MM.1S (cell line): ENCODE results near the gene ACAP2.

ENCODE experiments used
- DNase-seq: peaks from one replicate; pipeline ENCODE4 v3.0.0-alpha.2; 2015
- H2AFZ ChIP-seq: fragments of 300-600 bp; sonication (generic); 2 replicates; pipeline ENCODE4 v1.6.0; 2016; ENCODE audit warnings: antibody characterized with exemption, low read length
- H3F3A ChIP-seq: fragments of 300-600 bp; sonication (generic); 2 replicates; pipeline ENCODE4 v1.6.1; 2016; ENCODE audit warnings: mild to moderate bottlenecking, antibody characterized with exemption, low read length, moderate library complexity, mixed read lengths; ENCODE audit not compliant: insufficient read depth
- H3K27ac ChIP-seq: fragments of 300-600 bp; sonication (generic); 2 replicates; pipeline ENCODE4 v1.5.1; 2016; ENCODE audit warnings: mild to moderate bottlenecking, low read length
- H3K27me3 ChIP-seq: fragments of 300-600 bp; sonication (generic); replicated peaks from 2 replicates; pipeline ENCODE4 v1.6.0; 2016; ENCODE audit warnings: low read length; ENCODE audit not compliant: insufficient read depth
- H3K36me3 ChIP-seq: fragments of 300-600 bp; sonication (generic); replicated peaks from 2 replicates; pipeline ENCODE4 v1.6.1; 2016; ENCODE audit warnings: mild to moderate bottlenecking, low read length, mixed read lengths; ENCODE audit not compliant: insufficient read depth
- H3K4me1 ChIP-seq: fragments of 300-600 bp; sonication (generic); 2 replicates; pipeline ENCODE4 v1.6.1; 2016; ENCODE audit warnings: low read length, mixed read lengths
- H3K4me2 ChIP-seq: fragments of 300-600 bp; sonication (generic); 2 replicates; pipeline ENCODE4 v1.6.0; 2016; ENCODE audit warnings: low read depth, low read length
- H3K4me3 ChIP-seq: fragments of 300-600 bp; sonication (generic); 2 replicates; pipeline ENCODE4 v1.5.1; 2016; ENCODE audit warnings: low read length, mixed read lengths
- H3K79me2 ChIP-seq: fragments of 300-600 bp; sonication (generic); 2 replicates; pipeline ENCODE4 v1.6.1; 2016; ENCODE audit warnings: mixed run types, low read length, mixed read lengths
- H3K9ac ChIP-seq: fragments of 300-600 bp; sonication (generic); 2 replicates; pipeline ENCODE4 v1.6.1; 2016; ENCODE audit warnings: low read length, mixed read lengths
- H3K9me2 ChIP-seq: fragments of 300-600 bp; sonication (generic); replicated peaks from 2 replicates; pipeline ENCODE4 v1.6.1; 2016; ENCODE audit warnings: mild to moderate bottlenecking, low read length, mixed read lengths; ENCODE audit not compliant: insufficient read depth
- H3K9me3 ChIP-seq: fragments of 300-600 bp; sonication (generic); replicated peaks from 2 replicates; pipeline ENCODE4 v1.6.1; 2016; ENCODE audit warnings: mild to moderate bottlenecking, low read length, mixed read lengths; ENCODE audit not compliant: insufficient read depth
- H4K20me1 ChIP-seq: fragments of 300-600 bp; sonication (generic); 2 replicates; pipeline ENCODE4 v1.6.1; 2016; ENCODE audit warnings: mild to moderate bottlenecking, low read length, moderate library complexity, mixed read lengths; ENCODE audit not compliant: insufficient read depth
- EZH2 ChIP-seq: fragments of 300-600 bp; sonication (generic); optimal IDR thresholded peaks from 2 replicates; pipeline ENCODE3; 2017; ENCODE audit warnings: low read depth, mild to moderate bottlenecking, antibody characterized with exemption, low read length, mixed read lengths
- EZH2phosphoT487 ChIP-seq: fragments of 300-600 bp; sonication (generic); IDR thresholded peaks from 2 replicates; pipeline ENCODE4 v1.6.1; 2018; ENCODE audit warnings: antibody characterized with exemption, low read length
- TF ChIP-seq, protein P1 (sequence below): fragments of 300-600 bp; sonication (generic); IDR thresholded peaks from 2 replicates; pipeline ENCODE4 v1.5.1; 2016; ENCODE audit warnings: antibody characterized with exemption, low read length, mixed read lengths

ACAP2 gene

DNA sequence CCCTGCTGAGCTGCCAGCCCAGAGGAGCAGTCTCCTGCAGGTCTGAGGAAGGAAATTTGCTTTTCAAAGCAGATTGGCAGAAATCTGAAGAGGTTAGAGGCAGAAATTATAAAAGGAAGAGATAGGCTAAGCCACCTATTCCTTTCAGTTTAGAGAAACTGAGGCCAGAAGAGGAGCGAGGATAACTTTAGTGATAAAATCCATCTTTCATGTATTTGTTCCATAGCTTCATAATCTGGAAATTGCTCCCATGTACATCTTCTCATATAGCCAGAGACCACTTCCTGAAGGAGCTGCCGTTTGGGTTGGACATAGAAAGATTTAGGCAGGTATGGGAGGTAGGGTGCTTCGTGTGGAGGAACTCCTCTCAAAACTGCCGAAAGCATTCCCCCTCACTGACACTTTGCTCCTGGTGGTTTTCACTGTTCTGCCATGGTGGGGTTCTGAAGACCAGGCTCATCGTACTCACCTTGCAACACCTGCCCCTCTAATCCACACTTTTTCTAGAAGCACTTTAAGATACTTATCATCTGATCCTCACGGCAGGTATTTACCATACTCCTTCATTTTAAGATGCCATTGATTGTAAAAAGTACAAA is 670 bp upstream of the ACAP2 start:
- Histone ChIP-seq H3K4me3 (peak overlapping the region; percentile 54), H3K36me3 (no peaks in the 10 kb centered on the region), H3K27me3 (no peaks in the 10 kb centered on the region), H4K20me1 (no peaks in the 10 kb centered on the region), H3K9me3 (no peaks in the 10 kb centered on the region), H3K4me2 (peak overlapping the region; percentile 88), H2AFZ (peak overlapping the region; percentile 95), H3K9me2 (no peaks in the 10 kb centered on the region), H3K27ac (peak overlapping the region; percentile 1; the same call in 1 of the 2 replicates), H3K9ac (peak overlapping the region; percentile 44), H3K4me1 (peaks cover 28% of the 10 kb centered on the region), H3F3A (peaks cover 24% of the 10 kb centered on the region), H3K79me2 (peaks cover 41% of the 10 kb centered on the region)
- TF ChIP-seq EZH2, result no peak
- no peak for TF ChIP-seq EZH2phosphoT487
- TF ChIP-seq, protein P1, sequence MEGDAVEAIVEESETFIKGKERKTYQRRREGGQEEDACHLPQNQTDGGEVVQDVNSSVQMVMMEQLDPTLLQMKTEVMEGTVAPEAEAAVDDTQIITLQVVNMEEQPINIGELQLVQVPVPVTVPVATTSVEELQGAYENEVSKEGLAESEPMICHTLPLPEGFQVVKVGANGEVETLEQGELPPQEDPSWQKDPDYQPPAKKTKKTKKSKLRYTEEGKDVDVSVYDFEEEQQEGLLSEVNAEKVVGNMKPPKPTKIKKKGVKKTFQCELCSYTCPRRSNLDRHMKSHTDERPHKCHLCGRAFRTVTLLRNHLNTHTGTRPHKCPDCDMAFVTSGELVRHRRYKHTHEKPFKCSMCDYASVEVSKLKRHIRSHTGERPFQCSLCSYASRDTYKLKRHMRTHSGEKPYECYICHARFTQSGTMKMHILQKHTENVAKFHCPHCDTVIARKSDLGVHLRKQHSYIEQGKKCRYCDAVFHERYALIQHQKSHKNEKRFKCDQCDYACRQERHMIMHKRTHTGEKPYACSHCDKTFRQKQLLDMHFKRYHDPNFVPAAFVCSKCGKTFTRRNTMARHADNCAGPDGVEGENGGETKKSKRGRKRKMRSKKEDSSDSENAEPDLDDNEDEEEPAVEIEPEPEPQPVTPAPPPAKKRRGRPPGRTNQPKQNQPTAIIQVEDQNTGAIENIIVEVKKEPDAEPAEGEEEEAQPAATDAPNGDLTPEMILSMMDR, result no peak
- no peak for DNase-seq

DNA sequence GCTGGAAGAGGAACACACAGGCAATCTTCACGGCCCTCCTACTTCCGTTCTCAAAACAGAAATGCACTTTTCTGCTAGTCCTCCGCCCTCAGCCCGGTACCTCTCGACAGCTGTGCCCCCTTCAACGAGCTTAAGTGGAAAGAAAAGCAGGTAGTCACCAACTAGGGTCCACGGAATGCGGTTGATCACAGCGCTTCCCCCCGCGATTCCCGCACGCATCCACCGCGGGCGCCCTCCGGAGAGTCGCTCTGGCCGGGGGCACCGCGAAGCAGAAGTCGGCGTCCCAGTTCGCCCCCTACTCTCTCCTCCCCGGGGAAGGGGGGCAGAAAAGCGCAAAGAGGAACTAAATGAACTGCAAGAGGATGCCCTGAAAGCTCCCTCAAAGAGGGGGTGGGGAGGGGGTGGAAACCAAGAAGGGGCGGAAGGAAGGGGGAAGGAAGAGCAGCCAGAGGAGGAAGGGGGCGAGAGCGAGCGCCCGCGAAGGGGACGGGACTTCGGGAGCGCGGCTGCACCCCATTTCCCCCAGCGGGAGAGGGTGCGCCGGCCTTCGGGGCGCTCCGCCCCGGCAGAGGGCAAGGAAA is 738 bp downstream of the ACAP2 start:
- H3K9me3 ChIP-seq, result no peaks in the 10 kb centered on the region
- peak overlapping the region; percentile 85 for H2AFZ ChIP-seq
- no peaks in the 10 kb centered on the region for H4K20me1 ChIP-seq
- H3K27me3 ChIP-seq, result no peaks in the 10 kb centered on the region
- TF ChIP-seq EZH2phosphoT487, result no peak
- TF ChIP-seq EZH2, result no peak
- TF ChIP-seq, protein P1, result no peak
- peak overlapping the region; percentile 81 for H3K9ac ChIP-seq
- no peaks in the 10 kb centered on the region for H3K36me3 ChIP-seq
- peaks cover 28% of the 10 kb centered on the region for H3K4me1 ChIP-seq
- H3K27ac ChIP-seq, result peak overlapping the region; percentile 81
- peak; percentile 63 for DNase-seq
- peak overlapping the region; percentile 73 for H3K4me2 ChIP-seq
- peaks cover 56% of the 10 kb centered on the region for H3K79me2 ChIP-seq
- peaks cover 24% of the 10 kb centered on the region for H3F3A ChIP-seq
- no peaks in the 10 kb centered on the region for H3K9me2 ChIP-seq
- H3K4me3 ChIP-seq, result peak overlapping the region; percentile 89

DNA sequence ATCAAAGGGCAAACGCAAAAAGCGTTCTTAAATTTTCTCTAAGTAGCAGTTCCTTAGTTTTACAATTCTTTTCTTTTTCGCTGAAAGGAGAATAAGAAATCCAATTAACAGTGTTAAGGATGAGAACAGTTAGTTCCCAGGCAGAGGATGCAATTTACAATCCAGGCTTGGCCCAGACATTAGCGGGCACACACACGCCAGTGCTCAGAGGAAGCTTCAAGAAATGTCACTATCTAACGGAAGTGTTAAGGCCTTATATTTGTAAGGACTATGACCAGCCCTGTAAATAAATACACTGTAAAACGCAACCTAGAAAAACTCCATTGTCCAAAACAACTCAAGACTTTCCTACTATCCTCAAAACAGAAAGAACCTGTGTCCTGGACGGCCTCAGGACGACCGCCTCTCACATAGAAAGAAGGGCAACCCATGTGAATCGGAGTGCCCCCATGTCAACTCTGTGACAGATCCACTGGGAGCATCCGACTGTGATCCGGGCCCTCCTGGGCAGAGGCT is 1.3 kb downstream of the ACAP2 start:
- H3K27ac ChIP-seq, result peak overlapping the region; percentile 81; the same call in 1 of the 2 replicates
- peak overlapping the region; percentile 89 for H3K4me3 ChIP-seq
- H3K9ac ChIP-seq, result peak overlapping the region; percentile 81; the same call in 1 of the 2 replicates
- DNase-seq, result peak; percentile 37
- no peaks in the 10 kb centered on the region for H3K9me3 ChIP-seq
- peak overlapping the region; percentile 73 for H3K4me2 ChIP-seq
- H3K9me2 ChIP-seq, result no peaks in the 10 kb centered on the region
- H3K27me3 ChIP-seq, result no peaks in the 10 kb centered on the region
- peaks cover 23% of the 10 kb centered on the region for H3F3A ChIP-seq
- peaks cover 61% of the 10 kb centered on the region for H3K79me2 ChIP-seq
- H2AFZ ChIP-seq, result peak overlapping the region; percentile 85
- no peaks in the 10 kb centered on the region for H4K20me1 ChIP-seq
- no peak for TF ChIP-seq EZH2
- TF ChIP-seq, protein P1, result no peak
- no peak for TF ChIP-seq EZH2phosphoT487
- peaks cover 26% of the 10 kb centered on the region for H3K4me1 ChIP-seq
- no peaks in the 10 kb centered on the region for H3K36me3 ChIP-seq
